HG03558 (cell line): ENCODE results near the gene AGBL1.
"Not testable (repeated sequence)": the region's sequence is repeated elsewhere in the genome, so short reads cannot be mapped to it uniquely, and the experiment has no call there.

ENCODE experiments used
- ATAC-seq: cut with Tn5 transposase; IDR thresholded peaks from one replicate; pipeline ENCODE4 v1.9.1; 2021; ENCODE audit warnings: moderate number of reproducible peaks; ENCODE audit not compliant: unreplicated experiment; ENCODE audit errors: extremely low read depth

AGBL1 gene

DNA sequence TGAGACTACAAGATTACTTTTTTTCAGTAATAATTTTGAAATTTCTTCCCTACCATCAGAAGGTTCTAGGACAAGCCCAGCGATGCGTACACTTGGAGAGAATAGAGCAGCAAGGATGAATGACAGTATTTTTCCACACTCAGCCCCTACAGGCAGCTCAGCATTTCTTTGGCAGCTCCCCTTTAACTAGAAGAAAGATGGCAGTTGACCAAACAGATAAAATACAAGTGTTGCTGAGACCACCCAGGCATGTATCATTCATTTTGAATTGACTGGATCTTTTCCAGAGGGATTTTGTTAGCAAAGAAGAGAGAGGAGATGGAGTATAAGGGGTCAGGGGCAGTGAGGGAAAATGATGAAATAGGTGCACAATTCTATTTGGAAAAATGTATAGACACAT lies 761.3 kb downstream of the AGBL1 start:
- ATAC-seq, result no peak

DNA sequence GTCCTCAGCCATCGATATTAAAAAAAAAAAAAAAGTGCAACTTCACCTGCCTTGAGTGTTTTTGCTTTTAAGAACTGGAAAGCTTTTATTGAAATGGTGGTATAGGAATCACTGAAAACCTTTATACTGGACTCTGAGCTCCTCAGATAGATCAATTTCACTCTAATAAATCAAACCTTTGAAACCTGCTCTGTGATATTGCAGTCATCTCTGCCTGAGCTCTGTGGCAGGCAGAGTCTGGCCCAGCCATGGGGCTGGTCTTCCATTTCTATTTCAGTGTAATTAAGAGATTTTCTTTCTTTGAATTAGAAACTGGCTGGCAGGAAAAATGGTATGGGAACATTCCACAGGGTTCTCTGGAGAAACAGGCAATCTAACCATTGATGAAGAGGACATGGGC lies 762.5 kb downstream of the AGBL1 start:
- ATAC-seq, result no peak

DNA sequence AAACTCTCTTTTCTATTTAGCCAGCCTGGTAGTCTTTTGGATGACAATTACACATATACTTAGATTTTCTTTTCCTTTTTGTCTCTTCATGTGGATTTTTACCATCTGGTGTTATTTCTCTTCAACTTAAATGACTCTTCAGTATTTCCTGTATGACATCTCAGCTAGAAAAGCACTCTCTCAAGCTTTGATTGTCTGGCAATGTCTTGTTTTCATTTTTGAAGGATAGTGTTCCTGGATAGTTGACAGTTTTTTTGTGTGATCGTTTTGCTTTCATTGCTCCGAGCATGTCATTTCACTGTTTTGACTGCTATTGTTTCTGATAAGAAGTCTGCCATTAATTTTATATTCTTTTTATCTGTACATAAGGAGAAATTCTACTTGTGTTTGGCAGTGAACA lies 766.4 kb downstream of the AGBL1 start:
- no peak for ATAC-seq

DNA sequence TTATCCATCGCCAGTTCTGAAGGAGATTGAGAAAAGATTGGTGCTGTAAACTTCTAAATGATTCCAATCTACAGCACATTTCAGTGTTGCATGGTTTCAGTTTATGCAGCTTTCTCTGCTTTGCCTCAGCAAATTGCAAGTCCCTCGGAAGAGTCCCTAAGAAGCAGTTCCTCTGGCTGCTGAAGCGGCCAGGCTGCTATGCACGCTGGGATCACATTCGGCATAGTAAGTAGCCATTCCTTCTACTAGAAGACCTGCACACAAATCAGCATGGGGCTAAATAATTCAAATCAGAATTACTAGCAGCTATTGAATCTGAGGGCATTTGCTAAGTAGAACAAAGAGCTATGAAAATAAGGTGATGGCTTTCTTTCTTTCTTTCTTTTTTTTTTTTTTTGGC lies 769.5 kb downstream of the AGBL1 start:
- ATAC-seq, result no peak

DNA sequence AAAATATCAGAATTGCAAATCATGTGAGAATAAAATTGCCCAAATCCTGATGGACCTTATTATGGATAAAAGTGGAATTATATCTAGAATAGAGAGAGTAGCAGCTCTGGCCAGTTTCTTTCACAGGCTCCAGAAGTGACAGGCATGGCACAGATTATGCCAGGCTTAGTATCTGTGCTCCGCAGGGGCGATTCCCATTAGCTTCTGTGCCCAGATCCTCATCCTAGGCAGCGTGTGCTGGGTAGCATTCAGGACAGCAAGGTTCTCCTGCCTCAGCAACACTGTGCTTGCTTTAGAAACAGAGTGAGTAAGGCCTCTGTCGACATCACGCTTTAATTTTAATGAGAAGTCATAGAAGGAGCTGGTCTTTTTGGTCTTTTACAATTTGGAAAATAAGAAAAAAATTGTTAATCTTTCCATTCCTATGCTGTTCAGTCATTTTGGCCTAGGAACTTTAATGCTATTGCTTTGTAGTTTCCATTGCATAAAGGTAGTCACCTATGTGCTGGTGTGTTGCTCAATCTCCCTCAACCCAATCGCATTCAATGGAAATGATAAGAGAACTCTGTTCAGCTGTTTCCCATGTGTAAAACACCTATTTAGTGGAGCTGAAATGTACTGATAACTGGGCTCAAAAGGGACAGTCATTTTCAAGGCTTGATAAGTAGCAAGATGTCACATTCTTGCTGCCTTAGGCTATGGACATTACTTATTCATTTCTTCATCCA lies 770.1 kb downstream of the AGBL1 start:
- no peak for ATAC-seq

DNA sequence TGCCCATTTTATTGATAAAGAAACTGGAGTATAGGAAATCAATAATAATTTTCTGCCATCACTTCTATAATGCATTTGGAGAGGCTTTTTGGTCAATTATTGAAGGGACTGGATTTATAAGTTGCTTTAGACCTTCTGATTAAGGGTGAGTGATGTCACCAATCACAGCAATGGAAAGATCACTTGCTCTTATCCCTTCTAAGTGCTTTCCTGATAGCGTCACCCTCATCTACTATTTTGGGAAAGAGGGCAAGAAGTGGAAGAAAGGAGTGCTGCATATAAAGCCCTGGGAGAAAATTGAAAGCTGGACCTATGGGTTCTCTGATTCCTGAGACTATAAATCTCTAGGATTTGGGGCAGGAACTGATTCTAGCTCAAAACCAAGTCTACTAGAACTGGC lies 771.3 kb downstream of the AGBL1 start:
- no peak for ATAC-seq

DNA sequence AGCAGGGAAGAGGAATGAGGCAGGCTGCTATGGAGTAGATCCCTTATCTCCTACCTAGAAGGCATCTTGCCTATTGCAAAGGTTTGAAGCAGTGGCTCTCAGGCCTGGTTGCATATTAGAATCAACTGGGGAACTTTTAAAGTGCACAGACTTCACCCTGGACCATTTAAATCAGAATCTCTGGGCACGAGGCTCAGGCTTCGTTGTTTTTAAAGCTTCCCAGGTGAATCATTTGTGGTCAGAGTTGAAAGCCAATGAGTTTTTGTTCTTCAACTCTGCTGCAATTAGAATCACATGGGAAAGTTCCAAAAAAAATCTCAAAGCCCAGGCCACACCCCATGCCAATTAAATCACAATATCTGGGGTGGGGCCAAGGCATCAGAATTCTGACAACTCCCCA lies 773.1 kb downstream of the AGBL1 start:
- no peak for ATAC-seq

DNA sequence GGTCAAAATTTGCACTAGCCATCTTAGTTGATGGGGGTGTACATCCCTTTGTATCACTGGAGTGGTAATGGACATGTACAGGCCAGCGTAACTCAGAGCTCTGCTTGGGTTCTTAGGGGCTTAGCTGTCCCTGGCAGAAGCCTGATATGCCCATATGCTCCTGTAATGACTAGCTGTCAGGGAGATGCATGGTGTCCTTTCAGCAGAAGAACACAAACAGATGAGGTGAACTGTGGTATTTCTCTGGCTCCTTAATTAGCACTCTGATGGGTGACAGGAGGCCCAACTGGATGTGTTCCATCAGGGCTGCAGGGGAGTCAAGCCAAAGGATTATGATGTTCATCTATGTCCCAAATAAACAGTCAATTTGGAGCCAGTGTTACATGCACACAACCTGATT lies 774.5 kb downstream of the AGBL1 start:
- ATAC-seq, result no peak

DNA sequence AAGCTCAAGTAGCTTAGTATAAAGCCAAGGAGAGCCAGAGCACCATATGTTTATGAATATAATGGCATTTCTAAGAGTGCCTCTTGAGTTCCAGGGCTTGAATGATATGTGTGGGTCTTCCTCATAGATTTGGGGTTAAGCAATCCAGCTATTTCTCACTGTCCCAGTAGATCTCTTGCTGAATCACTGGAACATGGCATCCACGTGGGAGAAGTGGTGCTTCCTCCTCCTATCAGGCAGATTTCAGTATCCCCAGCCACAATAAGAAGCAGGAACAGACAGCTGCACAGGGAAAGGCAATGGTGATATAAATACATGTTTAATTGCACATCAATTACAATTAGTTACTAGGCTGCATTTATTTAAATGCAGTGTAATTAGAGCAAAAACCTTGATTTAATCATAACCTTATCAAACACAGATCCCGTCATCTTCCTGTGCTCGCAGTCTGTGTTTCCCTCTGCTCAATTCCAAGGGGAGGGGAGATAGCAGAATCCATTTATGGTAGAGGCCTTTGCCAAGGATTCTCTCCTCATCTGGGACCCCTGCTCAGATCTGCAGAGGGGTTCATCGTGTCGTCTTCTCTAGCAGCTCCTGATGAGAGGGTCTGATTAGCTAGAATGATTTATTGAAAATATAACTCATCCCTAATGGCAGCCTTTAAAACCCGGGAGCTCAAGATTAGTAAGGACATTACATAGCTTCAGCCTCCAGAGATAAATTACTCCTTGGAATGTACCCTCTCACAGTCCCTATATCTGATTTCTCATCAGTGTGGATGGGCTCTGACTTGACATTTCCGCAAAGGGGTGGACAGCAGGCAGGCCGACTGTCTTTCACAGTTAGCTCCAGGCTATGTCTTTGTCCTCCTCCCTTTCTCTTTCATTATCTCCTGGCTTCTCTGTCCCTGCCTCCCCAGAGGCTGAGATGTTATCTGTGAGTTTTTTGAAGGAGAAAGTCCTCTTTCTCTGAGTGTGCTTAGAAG lies 775.9 kb downstream of the AGBL1 start:
- ATAC-seq, result no peak

DNA sequence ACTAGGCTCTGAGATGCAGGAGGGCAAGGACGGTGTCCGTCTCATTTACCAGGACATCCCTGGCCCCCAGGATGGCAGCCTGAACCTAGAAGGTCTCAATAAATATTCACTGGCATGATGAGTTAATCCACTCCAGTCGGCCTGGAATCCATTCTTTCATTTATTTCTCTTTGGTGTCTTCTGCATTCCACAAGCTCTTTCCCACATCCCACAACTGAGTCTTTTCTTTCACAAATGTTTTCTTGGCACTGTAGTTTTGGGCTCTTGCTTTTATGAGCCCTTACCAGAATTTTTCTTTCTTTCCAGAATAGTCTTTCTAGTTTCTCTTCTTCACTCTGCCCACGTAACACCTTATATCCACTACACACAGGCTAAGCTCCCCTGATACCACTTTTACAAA lies 778.0 kb downstream of the AGBL1 start:
- no peak for ATAC-seq

DNA sequence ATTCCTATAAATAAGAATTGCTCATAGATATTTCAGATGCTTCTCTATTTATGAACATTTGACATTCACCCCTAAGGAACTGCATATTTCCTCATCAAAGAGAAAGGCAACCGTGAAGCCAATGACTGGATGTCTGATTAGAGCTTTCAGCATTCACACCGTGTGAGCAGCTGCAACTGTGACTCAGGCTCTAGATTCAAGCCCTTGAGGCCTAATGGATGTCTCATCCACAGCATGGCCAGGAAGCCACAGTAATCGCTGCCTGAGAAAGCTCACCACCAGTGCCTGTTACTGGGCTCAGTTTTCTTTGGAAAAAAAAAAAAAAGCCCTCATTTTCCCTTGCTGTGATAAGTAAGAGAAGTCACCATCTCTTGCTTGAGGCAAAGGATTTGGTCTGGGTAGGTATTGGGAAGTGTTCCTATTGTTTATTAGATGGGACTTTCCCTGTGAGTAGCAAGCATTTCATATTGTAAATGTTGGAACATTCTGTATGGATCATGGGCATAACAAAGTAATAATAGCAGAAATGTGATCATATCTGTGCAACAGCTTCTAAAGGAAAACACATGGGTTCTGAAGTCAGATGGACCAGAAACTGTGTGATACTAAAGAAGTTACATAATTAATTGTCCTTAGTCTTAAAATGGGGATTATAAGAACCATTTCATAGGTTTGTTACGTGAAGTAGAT lies 783.7 kb downstream of the AGBL1 start:
- no peak for ATAC-seq

DNA sequence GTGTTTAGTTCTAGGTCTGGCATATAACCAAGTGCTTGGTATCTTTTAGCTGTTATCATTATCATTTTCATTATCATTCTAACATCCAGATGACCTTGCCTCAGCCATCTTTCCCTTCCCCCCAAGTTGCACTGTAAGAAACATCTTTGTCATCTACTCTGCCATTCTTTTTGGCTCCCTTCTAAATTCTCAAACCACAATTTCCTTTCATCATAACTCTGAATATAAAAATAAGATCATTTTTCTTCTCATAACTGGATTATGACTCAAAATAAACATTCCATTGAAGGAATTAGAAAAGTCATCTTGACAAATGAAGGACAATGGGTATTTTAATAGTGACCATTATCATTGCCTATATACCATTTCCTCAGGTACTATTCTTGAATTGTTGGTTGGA lies 786.2 kb downstream of the AGBL1 start:
- ATAC-seq, result no peak

DNA sequence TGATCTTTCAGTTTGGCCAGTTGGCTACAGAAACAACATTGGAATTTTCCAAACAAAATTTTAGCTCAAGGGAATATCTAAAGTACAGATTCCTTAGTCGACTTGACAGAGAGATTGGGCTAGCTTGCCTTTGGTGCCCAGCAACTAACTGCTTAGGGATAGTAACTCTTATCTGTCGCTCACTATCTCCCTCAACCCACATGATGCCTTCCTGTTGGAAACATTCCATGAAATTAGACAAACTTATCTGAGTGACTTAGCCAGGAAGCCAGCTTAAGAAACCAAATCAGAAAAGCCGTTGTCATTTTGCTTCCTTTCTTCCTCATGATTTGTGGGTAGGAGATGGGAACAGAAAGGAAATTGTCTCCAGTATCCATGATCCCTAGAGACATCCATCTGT lies 791.2 kb downstream of the AGBL1 start:
- no peak for ATAC-seq

DNA sequence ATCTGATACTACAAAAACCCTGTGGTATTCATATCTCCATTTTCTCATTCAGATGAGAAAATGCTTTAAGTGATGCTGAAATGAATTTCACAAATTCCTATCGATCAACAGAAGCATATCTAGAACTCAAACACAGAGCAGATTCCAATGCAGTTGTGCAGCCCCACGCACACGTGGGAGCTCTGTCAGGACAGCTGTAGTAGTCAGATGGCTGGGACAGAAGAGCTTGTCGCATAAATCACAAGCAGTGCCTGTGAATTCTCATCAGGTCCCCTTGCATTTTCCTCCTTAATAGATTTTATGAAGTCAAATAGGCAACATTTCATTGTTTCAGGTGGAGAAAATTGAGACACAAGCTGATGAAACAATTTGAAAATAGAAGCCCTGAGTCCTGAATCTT lies 792.3 kb downstream of the AGBL1 start:
- no peak for ATAC-seq

DNA sequence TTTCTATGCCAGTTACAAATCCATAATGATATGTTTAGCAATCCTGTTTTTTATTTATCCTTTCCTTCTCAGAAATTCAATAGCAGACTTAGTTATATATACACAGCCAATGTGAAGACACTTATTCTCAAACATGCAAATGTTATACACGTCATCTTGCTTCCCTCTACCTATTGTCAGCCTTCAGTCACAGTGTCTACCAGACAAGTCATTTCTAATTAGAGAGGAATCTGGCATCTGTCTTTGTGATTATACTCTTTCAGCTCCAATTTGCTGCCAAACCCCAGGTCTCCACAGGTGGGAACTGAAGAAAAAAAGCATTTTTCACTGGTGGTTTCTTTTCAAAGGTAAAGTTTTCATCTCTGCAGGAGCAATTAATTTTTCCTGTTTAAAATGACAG lies 793.1 kb downstream of the AGBL1 start:
- no peak for ATAC-seq

DNA sequence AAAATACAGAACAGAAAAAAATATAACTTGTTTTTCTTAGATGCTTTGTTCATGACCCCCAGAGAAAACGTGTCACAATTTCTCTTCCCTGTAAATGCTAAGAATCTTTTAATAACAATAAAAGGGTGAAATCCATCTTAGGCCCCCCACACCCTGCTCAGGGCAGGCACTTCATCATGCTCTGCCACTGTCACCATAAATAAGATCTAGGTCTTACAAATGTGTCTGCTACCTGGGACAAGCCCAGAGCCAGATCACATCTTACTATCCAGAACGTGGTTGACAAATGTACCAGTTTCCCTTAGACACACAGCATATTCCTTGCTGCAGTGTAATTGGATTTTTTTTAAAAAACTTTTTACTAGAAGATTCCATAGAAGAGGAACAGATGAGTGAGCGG lies 795.4 kb downstream of the AGBL1 start:
- no peak for ATAC-seq

DNA sequence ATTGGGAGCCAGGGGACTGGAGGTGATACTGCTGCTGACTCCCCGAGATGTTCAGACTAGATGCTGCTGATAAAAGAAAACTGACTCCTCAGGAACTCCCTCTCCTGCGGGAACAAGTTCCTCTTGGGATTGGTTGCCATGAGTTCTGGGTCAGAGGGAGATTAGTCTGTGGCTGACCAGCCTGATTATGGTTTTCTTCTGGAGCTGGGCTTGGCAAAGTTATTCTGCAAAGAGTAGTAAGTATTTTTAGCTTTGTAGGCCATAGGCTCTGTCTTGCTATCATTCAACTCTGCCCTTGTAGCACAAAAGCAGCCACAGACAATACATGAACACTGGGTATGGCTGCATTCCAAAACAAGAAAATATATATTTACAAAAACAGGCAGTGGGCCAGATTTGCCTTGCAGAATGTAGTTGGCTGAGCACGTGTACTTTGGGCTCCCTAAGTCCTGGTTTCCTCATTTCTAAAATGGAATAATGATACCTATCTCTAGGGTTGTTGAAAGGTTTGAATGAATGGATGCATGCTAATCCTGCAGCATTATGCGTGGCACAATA lies 796.8 kb downstream of the AGBL1 start:
- ATAC-seq, result no peak

DNA sequence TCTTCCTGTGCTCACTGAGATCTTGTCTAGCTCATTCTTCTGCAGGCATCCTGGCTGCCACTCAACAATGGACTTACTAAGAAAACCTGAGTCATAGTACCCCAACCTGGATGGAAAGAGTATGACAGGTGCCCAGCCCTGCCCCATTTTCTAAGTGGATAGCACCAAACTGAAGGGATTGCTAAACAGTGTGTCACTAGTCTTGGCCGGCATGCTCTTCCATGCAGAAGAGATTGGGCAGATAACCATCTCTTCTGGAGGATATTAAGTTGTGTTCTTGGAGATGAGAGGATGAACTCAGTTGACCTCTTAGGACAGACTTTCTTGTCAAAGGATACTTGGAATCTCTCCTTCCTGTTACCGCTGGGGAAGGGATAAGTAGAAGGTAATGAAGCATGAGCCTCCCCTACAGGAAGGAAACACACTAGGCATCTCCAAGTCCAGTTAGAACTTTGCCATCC lies 797.5 kb downstream of the AGBL1 start:
- ATAC-seq, result no peak

DNA sequence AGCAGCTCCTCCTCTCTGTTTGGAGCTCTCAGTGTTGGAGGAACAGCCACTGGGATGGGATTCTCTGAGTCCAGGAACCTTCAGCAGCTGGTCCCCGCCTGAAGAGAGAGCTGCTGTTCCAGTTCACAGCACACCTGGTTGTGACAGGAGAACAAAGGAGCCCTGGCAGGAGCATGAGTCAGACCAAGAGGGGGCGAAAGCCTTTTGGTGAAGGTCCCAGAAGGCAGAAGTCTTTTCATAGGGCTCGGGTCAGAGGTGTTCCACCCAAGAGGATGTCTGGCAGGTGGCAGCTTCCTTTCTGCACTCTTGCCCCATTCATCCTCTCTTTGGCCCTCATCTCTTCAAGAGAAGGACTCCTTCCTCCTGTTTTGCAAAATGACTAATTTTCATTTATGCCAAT lies 799.2 kb downstream of the AGBL1 start:
- not testable (repeated sequence) for ATAC-seq
